Large intestine (tissue), 3 donors: ENCODE measurements around the gene KRTAP10-11. TPM values are rescaled to one million over a fixed set of nuclear protein-coding genes. Genes with fewer than 3 reads are reported as not detected.
"Not testable (repeated sequence)": the region's sequence is repeated elsewhere in the genome, so short reads cannot be mapped to it uniquely, and the experiment has no call there.

Source experiments
- DNase-seq, 2 donors: peaks; one replicate each; pipeline versions ENCODE4 v3.0.0 to v3.0.0-alpha.2; 2013
- H3K27ac ChIP-seq: one replicate; pipeline ENCODE4 v1.5.1; 2013; ENCODE audit warnings: low read length
- H3K27me3 ChIP-seq: 2 replicates; pipeline ENCODE4 v1.6.1; 2013; ENCODE audit warnings: low read length; ENCODE audit not compliant: control insufficient read depth, insufficient read depth
- H3K36me3 ChIP-seq: 2 replicates; pipeline ENCODE4 v1.6.1; 2013; ENCODE audit warnings: low read length; ENCODE audit not compliant: control insufficient read depth, insufficient read depth
- H3K4me1 ChIP-seq: one replicate; pipeline ENCODE4 v1.6.1; 2013; ENCODE audit warnings: low read length; ENCODE audit not compliant: control insufficient read depth, insufficient read depth
- H3K4me3 ChIP-seq: one replicate; pipeline ENCODE4 v1.5.1; 2013; ENCODE audit warnings: low read length
- H3K9me3 ChIP-seq: one replicate; pipeline ENCODE4 v1.6.1; 2013; ENCODE audit warnings: mild to moderate bottlenecking, low read depth, low read length, moderate library complexity; ENCODE audit not compliant: control insufficient read depth
- WGBS: methylation state at CpG from one replicate; pipeline ENCODE4 v1.1.5; 2013; ENCODE audit warnings: low lambda C conversion rate; ENCODE audit not compliant: insufficient coverage; 5-methylcytosine and 5-hydroxymethylcytosine counted together
- polyA plus RNA-seq: library from polyadenylated mRNA; unstranded; fragments of 120-200 nt; gene quantifications from one replicate; pipeline ENCODE4 v1.2.1, GENCODE V29; 2013

KRTAP10-11 gene
- polyA plus RNA-seq, 1 donor: not detected

DNA sequence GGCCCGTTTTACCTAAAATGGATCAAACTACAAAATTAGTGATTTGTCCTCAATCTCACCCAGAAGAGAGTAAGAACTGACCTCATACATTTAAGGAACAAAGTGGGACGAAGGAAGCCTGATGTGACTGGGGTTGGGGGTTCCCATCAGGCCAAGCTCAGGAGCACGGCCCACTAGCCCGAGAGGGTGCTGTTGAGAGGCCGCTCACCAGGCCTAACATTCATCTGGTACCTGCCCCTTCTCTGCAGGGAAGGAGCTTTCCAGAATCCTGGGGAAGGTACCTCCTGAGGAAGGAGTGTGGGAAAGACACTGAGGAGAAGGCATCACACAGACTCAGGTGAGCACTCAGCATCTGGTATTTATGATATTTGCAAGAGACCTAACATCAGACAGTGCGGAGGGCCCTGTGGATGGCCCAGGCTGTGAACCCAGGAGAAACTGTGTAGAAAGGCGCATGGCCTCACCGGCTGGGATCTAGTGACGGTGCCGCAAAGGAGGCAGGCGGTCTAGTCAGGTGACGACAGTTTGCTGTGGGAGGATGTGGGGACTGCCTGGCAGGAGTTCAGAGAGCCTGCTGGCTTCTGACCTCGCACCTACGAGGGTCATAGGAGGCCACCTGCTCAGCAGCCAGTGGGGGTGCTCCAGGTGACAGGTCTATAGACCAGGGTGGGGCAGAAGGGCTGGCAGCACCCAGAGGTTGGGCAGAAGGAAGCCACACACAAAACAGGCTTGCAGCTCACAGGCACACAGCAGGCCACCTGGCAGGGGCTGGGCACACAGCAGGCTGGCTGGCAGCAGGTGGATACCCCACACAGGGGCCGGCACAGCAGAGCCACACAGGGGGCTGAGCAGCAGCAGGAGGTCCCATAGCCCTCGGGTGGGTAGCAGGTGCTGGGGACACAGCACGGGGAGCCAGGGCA lies 7.7 kb downstream of the KRTAP10-11 start:
- Histone ChIP-seq H3K4me3 (no peak overlapping the region), H3K9me3 (peaks cover 3% of the 10 kb centered on the region)
- DNase-seq: no peak

DNA sequence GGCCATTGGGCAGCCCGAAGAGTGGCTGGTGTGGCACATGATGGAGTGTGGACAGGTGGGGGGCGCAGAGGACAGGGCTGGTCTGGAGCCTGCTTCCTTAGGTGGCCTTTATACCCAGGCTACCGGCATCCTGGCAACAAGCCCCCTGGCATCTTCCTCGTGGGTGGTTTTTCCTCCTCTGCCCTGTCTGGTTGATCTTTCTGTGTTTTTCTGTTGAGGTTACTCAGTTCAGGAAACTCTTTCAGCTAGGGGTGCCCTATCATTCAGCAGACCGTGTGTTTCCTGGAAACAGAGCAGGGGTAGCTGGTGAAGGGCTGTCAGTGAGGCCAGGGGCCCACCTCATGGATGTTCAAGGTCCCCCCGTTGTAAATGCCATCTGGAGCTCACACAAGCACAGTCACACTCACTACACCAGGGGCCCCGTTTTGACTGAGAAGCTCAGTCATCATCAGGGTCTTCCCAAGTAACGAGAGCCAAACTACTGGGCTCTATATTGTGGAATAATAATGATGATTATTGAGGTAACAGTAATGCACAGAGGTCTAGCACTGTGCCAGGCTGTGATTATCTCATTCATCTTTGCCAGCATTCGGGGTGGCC lies 8.5 kb downstream of the KRTAP10-11 start, which contains the start of gene KRTAP12-4:
Gene KRTAP12-4, minus strand, starts transcription at position 84 of the 600 bp plus-strand sequence. Its CDS starts 45 bp downstream, at position 39.
- Histone ChIP-seq H3K36me3 (no peaks in the 10 kb centered on the region), H3K27me3 (no peaks in the 10 kb centered on the region), H3K4me3 (no peak within 1 kb of the TSS), H3K27ac (no peak within 1 kb of the TSS), H3K4me1 (no peaks in the 10 kb centered on the region), H3K9me3 (peaks cover 3% of the 10 kb centered on the region)
- no CpG with 5 or more reads among the region's 9 CpGs for WGBS
- DNase-seq: no peak

More for the DNA sequence above, 7.7 kb downstream of the KRTAP10-11 start:
- Histone ChIP-seq H3K27ac (no peak overlapping the region), H3K36me3 (no peaks in the 10 kb centered on the region), H3K4me1 (no peaks in the 10 kb centered on the region), H3K27me3 (no peaks in the 10 kb centered on the region)
- 100% methylated on average over 1 of the region's 17 CpGs for WGBS

DNA sequence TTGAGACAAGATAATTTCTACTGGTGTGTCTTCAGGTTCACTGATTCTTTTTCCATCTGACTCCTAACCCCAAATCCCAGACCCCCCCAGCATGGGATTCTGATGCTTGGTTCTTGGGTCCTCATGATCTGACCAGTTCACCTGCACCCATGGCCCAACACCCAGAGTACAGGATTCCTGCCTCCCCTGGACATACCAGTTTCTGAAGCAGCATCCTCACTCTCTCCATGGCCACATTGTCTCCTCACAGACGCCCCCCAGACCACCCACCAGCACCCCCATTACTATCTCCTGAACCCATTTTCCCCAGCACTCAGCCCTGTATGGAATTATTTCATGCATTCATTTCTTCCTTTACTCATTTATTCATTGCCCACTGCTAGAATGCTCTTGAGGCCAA lies 10.7 kb downstream of the KRTAP10-11 start:
- Histone ChIP-seq H3K27ac (no peak overlapping the region), H3K27me3 (peaks cover 2% of the 10 kb centered on the region), H3K4me1 (no peaks in the 10 kb centered on the region), H3K9me3 (peaks cover 3% of the 10 kb centered on the region), H3K4me3 (no peak overlapping the region), H3K36me3 (no peaks in the 10 kb centered on the region)
- no CpG with 5 or more reads among the region's 1 CpG for WGBS
- no peak for DNase-seq

DNA sequence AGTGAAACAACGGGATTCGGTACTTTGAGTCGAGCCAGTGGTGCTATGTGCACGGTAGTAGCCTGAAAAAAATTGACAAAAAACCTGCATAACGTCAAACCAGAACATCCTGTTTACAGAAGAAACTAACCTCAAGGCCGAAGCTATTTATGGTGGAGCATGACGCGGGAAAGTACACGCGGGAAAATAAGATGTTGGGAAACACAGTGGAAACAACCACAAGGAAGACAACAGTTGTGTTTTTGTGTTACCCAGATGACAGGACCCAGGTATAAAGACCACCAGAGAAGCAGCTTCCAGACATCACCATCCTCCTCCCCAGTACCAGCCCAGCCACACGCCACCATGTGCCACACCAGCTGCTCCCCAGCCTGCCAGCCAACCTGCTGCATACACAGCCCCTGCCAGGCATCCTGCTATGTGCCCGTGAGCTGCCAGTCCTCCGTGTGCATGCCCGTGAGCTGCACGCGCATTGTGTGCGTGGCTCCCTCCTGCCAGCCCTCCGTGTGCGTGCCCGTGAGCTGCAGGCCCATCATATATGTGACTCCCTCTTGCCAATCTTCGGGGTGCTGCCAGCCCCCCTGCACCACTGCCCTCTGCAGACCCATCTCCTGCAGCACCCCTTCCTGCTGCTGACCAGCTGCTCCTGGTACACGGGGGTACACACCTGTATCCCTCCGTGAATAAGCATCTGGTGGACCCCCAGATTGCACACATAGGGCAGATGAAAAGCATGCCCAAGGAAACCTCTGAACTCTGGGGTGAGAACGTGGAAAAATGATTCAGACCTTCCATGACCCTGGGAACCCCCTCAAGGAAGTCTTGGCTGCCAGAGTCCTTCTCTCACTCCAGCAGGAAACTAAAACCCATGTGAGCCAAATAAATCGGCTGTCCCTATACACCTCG lies 11.7 kb downstream of the KRTAP10-11 start, which contains the start of gene KRTAP12-3:
Gene KRTAP12-3, plus strand, starts transcription at position 298 of the 906 bp plus-strand sequence. Its CDS starts 48 bp downstream, at position 346.
- H3K27ac ChIP-seq: no peak within 1 kb of the TSS
- no peaks in the 10 kb centered on the region for H3K36me3 ChIP-seq
- H3K27me3 ChIP-seq: peaks cover 2% of the 10 kb centered on the region
- no peak within 1 kb of the TSS for H3K4me3 ChIP-seq
- WGBS: 30% methylated on average over 2 of the region's 26 CpGs
- no peaks in the 10 kb centered on the region for H3K4me1 ChIP-seq
- DNase-seq: no peak
- H3K9me3 ChIP-seq: peaks cover 3% of the 10 kb centered on the region

DNA sequence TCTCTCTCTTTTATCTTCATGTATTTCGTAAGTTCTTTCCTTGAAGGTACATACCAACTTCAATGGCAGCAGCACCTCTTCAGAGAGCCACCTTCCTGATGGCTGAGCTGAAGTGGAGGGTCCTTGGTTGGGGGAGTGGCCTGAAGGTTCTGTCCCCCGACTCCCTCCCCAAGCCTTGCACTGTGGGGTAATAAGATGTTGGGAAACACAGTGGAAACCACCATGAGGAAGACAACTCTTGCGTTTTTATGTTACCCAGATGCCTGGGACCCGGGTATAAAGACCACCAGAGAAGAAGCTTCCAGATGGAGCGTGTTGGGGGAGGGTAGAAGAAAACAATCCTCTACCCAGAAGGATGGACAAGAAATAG lies 12.3 kb downstream of the KRTAP10-11 start:
- Histone ChIP-seq H3K27ac (no peak overlapping the region), H3K9me3 (peaks cover 3% of the 10 kb centered on the region), H3K4me1 (no peaks in the 10 kb centered on the region), H3K36me3 (no peaks in the 10 kb centered on the region), H3K4me3 (no peak overlapping the region), H3K27me3 (peaks cover 2% of the 10 kb centered on the region)
- DNase-seq: no peak
- no CpG with 5 or more reads among the region's 5 CpGs for WGBS

DNA sequence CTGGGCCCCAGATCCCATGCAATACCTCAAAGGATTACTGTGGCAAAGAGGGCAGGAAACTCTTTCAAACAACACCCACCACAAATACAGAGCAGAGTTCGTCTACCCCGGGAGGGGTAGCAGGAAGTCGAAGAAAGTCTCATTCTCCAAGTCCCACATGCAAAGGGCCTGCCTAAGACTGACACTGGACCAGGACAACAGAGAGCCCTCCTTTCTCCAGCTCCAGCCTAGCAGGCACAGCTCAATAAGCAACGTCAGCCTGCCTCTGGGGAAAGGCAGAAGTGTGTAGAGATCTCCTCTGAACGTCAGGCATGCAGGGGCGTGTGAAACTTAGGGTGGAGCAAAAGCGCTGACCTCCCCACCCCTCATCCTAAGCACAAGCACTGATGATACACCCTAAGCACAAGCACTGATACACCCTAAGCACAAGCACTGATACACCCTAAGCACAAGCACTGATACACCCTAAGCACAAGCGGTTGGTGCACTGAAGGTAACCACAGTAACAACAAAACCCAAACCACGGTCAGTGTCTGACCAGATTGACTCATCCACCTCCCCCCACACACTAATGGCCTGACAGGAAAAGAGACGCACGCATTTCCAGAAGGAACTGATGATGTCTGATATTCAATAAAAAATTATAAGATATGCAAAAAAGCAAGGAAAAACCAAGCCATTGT lies 12.8 kb downstream of the KRTAP10-11 start:
- no peaks in the 10 kb centered on the region for H3K4me1 ChIP-seq
- peaks cover 2% of the 10 kb centered on the region for H3K27me3 ChIP-seq
- no peak for DNase-seq
- no peak overlapping the region for H3K27ac ChIP-seq
- H3K4me3 ChIP-seq: no peak overlapping the region
- no CpG with 5 or more reads among the region's 11 CpGs for WGBS
- H3K9me3 ChIP-seq: peaks cover 3% of the 10 kb centered on the region
- no peaks in the 10 kb centered on the region for H3K36me3 ChIP-seq

DNA sequence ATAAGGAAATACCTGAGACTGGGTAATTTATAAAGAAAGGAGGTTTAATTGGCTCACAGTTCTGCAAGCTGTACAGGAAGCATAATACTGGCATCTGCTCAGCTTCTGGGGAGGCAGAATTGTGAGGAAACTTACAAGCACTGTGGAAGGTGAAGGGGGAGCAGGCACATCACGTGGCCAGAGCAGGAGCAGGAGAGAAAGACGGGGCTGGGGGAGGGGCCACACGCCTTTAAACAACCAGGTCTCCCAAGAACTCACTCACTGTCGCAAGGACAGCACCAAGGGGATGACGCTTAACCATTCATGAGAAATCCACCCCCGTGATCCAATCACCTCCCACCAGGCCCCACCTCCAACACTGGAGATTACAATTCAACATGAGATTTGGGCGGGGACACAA lies 15.4 kb downstream of the KRTAP10-11 start:
- H3K9me3 ChIP-seq, DNase-seq, H3K27ac ChIP-seq, H3K27me3 ChIP-seq, H3K36me3 ChIP-seq, H3K4me1 ChIP-seq, H3K4me3 ChIP-seq: not testable (repeated sequence)
- WGBS: 59% methylated on average over 3 of the region's 7 CpGs

DNA sequence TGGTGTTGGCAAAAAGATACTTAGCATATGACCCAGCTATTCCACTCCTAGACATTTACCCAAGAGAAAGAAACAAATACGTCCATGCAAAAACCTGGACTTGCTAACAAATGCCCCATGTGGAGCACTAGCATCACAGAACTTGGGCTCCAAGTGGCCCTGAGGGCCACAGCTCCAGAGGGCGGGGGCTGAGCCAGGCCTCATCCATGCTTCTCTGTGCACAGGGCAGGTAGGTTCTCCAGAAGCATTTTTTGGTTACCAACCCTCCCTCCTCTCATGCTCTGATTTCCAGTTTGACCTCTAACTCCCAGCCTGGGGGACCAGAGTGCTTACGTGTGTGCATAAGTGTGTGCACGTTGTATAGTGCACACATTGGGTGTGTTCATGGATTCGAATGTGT lies 18.5 kb downstream of the KRTAP10-11 start:
- Histone ChIP-seq H3K4me1 (no peaks in the 10 kb centered on the region), H3K36me3 (no peaks in the 10 kb centered on the region)
- no CpG with 5 or more reads among the region's 5 CpGs for WGBS

DNA sequence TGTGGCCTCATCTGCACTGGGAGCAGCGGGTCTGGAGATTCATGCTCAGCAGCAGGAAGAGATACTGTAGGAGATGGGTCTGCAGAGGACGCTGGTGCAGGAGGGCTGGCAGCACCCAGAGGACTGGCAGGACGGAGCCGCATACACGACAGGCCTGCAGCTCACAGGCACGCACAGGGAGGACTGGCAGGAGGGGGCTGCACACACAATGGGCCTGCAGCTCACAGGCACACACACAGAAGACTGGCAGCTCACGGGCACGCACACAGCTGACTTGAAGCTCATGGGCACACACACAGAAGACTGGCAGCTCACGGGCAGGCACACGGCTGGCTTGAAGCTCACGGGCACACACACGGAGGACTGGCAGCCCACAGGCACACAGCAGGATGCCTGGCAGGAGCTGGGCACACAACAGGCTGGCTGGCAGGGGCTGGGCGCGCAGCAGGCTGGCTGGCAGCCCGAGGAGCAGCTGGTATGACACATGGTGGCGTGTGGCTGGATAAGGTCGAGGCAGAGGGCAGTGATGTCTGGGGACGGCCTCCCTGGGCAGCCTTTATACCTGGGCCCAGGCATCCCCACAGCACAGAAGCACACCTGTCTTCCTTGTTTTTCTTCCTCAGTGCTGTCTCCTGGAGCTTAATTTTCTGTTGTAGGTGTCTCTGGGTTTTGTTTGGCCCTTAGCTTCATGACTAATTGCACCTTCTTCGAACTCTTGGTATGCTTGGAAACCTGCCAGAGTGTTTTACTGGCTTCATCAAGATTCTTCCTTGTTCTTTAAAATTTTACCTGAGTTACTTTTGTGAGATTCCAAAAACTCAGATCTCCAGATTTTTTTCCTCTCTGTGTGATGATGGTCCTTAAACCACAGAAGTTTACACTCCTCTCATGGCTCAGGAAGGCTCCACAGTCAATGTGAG lies 20.4 kb downstream of the KRTAP10-11 start, which contains the start of gene KRTAP12-2:
Gene KRTAP12-2, minus strand, starts transcription at position 527 of the 920 bp plus-strand sequence. Its CDS starts 41 bp downstream, at position 486.
- Histone ChIP-seq H3K27ac (no peak within 1 kb of the TSS), H3K9me3 (peaks cover 9% of the 10 kb centered on the region), H3K27me3 (no peaks in the 10 kb centered on the region), H3K4me3 (no peak within 1 kb of the TSS), H3K4me1 (no peaks in the 10 kb centered on the region), H3K36me3 (no peaks in the 10 kb centered on the region)
- no peak for DNase-seq
- WGBS: 83% methylated on average over 1 of the region's 19 CpGs

More for the DNA sequence above, 18.5 kb downstream of the KRTAP10-11 start:
- H3K9me3 ChIP-seq: no peaks in the 10 kb centered on the region
- no peak overlapping the region for H3K4me3 ChIP-seq
- no peak for DNase-seq
- H3K27ac ChIP-seq: no peak overlapping the region
- peaks cover 2% of the 10 kb centered on the region for H3K27me3 ChIP-seq
